Hematopoietic multipotent progenitor cell treated with erythropoietin and hydrocortisone succinate and interleukin-3 and kit ligand, for 8 days (in vitro differentiated cells): ENCODE measurements around the gene MTRR.

ENCODE experiments used
- DNase-seq: peaks from one replicate; pipeline ENCODE4 v3.0.0-alpha.2; 2015

MTRR gene

GRCh38 chr5:7868773-7869473, at the start of gene MTRR, which contains the start of gene FASTKD3:
Gene MTRR (plus strand): TSS chr5:7869148. CDS start chr5:7870795, 1,647 bp downstream.
Gene FASTKD3 (minus strand): TSS chr5:7869031. CDS start chr5:7868083, 948 bp downstream.
- DNase-seq = peak; percentile 93

- DNase-seq = no peak
Measured at GRCh38 chr5:7822449-7822848, 46.5 kb upstream of the MTRR start.

- no peak for DNase-seq
Measured at GRCh38 chr5:7823594-7823993, 45.4 kb upstream of the MTRR start.

DNA sequence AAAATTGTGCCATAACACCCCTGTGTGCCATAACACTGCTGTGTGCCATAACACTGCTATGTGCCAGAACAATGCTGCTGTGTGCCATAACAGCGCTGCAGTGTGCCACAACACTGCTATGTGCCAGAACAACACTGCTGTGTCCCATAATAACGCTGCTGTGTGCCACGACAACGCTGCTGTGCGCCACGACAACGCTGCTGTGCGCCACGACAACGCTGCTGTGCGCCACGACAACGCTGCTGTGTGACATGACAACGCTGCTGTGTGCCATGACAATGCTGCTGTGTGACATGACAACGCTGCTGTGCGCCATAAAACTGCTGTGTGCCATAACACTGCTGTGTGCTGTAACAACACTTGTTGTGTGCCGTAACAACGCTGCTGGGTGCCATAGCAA, 44.0 kb upstream of the MTRR start:
- DNase-seq = no peak

GRCh38 chr5:7825630-7826029, 43.3 kb upstream of the MTRR start:
- DNase-seq = no peak

GRCh38 chr5:7827610-7828009, 41.3 kb upstream of the MTRR start:
- no peak for DNase-seq

- DNase-seq = no peak
Measured at GRCh38 chr5:7828269-7828668, 40.7 kb upstream of the MTRR start.

DNA sequence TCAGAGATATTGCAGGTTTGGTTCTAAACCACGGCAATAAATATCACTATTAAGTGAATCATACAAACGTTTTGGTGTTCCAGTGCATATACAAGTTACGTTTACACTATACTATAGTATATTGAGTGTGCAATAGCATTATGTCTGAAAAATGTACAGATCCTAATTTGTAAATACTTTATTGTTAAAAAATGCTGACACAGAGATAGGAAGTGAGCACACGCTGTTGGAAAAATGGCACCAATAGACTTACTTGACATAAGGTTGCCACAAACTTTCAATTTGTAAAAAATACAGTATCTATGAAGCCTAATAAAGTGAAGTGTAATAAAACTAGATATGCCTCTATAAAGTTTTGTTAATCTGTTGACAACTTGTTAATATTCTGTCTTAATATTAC, 34.0 kb upstream of the MTRR start:
- DNase-seq = no peak

GRCh38 chr5:7837403-7837802, 31.5 kb upstream of the MTRR start:
- DNase-seq = no peak

- DNase-seq = no peak
Measured at GRCh38 chr5:7842531-7842930, 26.4 kb upstream of the MTRR start.

GRCh38 chr5:7844901-7845300, 24.0 kb upstream of the MTRR start:
- no peak for DNase-seq

DNA sequence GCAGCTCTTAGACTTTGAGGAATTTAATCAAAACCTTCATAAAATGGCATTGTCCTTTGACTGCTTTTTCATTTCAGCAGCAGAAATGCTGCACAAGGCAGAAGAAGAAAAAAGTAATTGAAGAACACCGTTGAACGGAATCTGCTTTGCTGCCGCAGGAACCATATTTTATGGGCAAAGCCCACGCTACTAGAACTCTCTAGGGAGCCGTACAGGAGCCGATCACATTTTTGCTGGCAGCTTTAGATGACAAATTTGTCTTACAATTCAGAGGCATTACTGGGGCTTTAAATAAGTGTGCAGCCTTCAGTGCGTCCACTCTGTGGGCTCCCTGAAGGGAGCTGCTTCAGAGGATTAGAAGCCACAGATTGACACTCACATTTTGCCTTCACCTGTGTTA, 23.4 kb upstream of the MTRR start:
- no peak for DNase-seq

- DNase-seq = no peak
Measured at GRCh38 chr5:7846327-7846726, 22.6 kb upstream of the MTRR start.

GRCh38 chr5:7848296-7848695, 20.7 kb upstream of the MTRR start:
- no peak for DNase-seq

GRCh38 chr5:7849681-7850394, 19.1 kb upstream of the MTRR start:
- no peak for DNase-seq

DNA sequence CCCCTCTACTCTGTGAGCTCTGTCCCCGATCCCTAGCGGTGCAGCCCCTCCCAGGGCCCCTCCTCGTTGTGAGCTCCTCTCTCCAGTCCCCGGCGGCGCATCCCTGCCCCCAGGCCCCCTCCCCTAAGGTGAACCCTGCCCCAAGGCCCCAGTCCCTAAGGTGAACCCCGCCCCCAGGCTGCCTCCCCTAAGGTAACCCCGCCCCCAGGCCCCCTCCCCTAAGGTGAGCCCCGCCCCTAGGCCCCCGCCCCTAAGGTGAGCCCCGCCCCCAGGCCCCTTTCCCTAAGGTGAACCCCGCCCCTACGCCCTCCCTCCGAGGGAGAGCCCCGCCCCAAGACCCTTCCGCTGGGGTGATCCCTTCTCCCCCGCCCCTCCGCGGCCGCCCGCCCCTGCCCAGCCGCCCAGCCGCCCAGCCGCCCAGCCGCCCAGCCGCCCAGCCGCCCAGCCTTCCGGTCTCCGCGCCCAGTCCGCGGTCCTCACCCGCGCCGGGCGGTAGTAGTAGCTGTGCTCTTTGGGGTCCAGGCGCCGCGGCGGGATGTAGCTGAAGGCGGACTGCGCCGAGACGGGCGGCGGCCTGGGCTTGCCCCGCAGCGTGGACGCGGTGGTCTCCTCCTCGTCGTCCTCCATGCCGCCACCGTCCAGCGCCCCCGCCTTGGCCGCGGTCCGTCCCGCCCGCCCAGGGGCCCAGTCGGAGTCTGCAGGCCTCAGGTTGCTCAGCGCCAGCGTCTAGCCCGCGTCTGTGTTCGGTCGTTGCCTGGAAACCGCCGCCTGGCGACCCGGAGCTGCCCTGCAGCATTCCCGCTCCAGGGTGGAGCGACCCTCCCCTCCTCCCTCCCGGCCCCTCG, 18.3 kb upstream of the MTRR start, which contains the start of gene CFAP90:
CFAP90 (minus strand) TSS at position 739 of the 845 bp plus-strand sequence; CDS start at position 627, 112 bp downstream.
- DNase-seq = no peak

- no peak for DNase-seq
Measured at GRCh38 chr5:7851240-7851592, 17.7 kb upstream of the MTRR start.

GRCh38 chr5:7851617-7852289, 17.2 kb upstream of the MTRR start:
- DNase-seq = no peak

GRCh38 chr5:7852542-7852941, 16.4 kb upstream of the MTRR start:
- no peak for DNase-seq

DNA sequence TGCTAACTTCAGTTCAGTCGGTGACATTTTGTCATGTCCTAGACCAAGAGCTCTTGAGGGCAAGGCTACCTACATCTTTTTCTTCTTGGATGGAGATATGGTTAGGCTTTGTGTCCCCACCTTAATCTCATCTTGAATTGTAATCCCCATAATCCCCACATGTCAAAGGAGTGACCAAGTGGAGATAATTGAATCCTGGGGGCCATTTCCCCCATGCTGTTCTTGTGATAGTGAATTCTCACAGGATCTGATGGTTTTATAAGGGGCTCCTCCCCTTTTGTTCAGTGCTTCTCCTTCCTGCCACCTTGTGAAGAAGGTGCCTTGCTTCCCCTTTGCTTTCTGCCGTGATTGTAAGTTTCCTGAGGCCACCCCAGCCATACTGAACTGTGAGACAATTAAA, 16.0 kb upstream of the MTRR start:
- DNase-seq = no peak

- no peak for DNase-seq
Measured at GRCh38 chr5:7855611-7856010, 13.3 kb upstream of the MTRR start.

- DNase-seq = peak; percentile 64
Measured at GRCh38 chr5:7856855-7857254, 12.1 kb upstream of the MTRR start.

- no peak for DNase-seq
Measured at GRCh38 chr5:7857361-7857760, 11.6 kb upstream of the MTRR start.
